ENCODE data around the gene HMGN3. TPM values are rescaled to one million over a fixed set of nuclear protein-coding genes. Genes with fewer than 3 reads are reported as not detected.

Gene HMGN3
- total RNA-seq (100 to 1,000 TPM; 108 to 351 TPM), polyA plus RNA-seq (100 to 1,000 TPM in 1 of 2 donors, 10 to 100 TPM in 1; 78.4 to 267 TPM)
- long read RNA-seq, donor 1, transcript HMGN3-201 (6 exons, 831 nt), result major isoform, 85 of 186 reads
- long read RNA-seq, donor 1, transcript HMGN3-202 (6 exons, 872 nt), result minor isoform, 62 of 186 reads
- long read RNA-seq, donor 1, partial matches to known transcripts, result 39 of 186 reads
- long read RNA-seq, donor 1, other reads (novel, unspliced or antisense), result 0 of 186 reads
- long read RNA-seq, donor 2, transcript HMGN3-202 (6 exons, 872 nt), result minor isoform, 24 of 85 reads
- long read RNA-seq, donor 2, transcript HMGN3-201 (6 exons, 831 nt), result major isoform, 38 of 85 reads
- long read RNA-seq, donor 2, partial matches to known transcripts, result 23 of 85 reads
- long read RNA-seq, donor 2, other reads (novel, unspliced or antisense), result 0 of 85 reads
- long read RNA-seq, donor 3, transcript HMGN3-202 (6 exons, 872 nt), result minor isoform, 23 of 115 reads
- long read RNA-seq, donor 3, transcript HMGN3-201 (6 exons, 831 nt), result major isoform, 63 of 115 reads
- long read RNA-seq, donor 3, partial matches to known transcripts, result 24 of 115 reads
- long read RNA-seq, donor 3, other reads (novel, unspliced or antisense), result 5 of 115 reads
- long read RNA-seq, donor 4, transcript HMGN3-202 (6 exons, 872 nt), result minor isoform, 29 of 64 reads
- long read RNA-seq, donor 4, transcript HMGN3-201 (6 exons, 831 nt), result major isoform, 34 of 64 reads
- long read RNA-seq, donor 4, partial matches to known transcripts, result 0 of 64 reads
- long read RNA-seq, donor 4, other reads (novel, unspliced or antisense), result 0 of 64 reads
- long read RNA-seq, donor 5, transcript HMGN3-201 (6 exons, 831 nt), result major isoform, 93 of 236 reads
- long read RNA-seq, donor 5, transcript HMGN3-202 (6 exons, 872 nt), result major isoform, 93 of 236 reads
- long read RNA-seq, donor 5, partial matches to known transcripts, result 45 of 236 reads
- long read RNA-seq, donor 5, other reads (novel, unspliced or antisense), result 5 of 236 reads

- Histone ChIP-seq H3K9ac (ENCODE audit: insufficient read depth in 1 of 2, low read length in 2 of 2) (peak within 1 kb of the TSS; percentile 98 to 99), H3K9me3 (ENCODE audit: control insufficient read depth in 4 of 4, insufficient read depth in 3 of 4, low read length in 3 of 4) (no peaks in the 10 kb centered on the region), H3K27ac (ENCODE audit: low read depth in 1 of 2, low read length in 1 of 2) (peak within 1 kb of the TSS; percentile 80 to 96), H3K4me1 (ENCODE audit: control insufficient read depth in 5 of 5, insufficient read depth in 5 of 5, low read length in 5 of 5) (peaks cover 0 to 13% (median 2%) of the 10 kb centered on the region in 5 donors), H3K4me3 (peak within 1 kb of the TSS; percentile 31), H3K36me3 (ENCODE audit: control insufficient read depth in 4 of 4, insufficient read depth in 4 of 4, low read length in 4 of 4) (no peaks in the 10 kb centered on the region), H3K27me3 (ENCODE audit: control insufficient read depth in 3 of 3, insufficient read depth in 3 of 3, low read length in 2 of 3) (no peaks in the 10 kb centered on the region)
- WGBS, 2 donors, result 2% methylated on average over 51 of the region's 51 CpGs
- TF ChIP-seq CTCF (IDR thresholded peaks at IDR 0.05; ENCODE audit: control extremely low read depth, extremely low read depth), result no peak
- DNase-seq (peak; percentile 96 to 97 (median 96)), ATAC-seq (ENCODE audit: insufficient read depth, low FRiP score) (peak; percentile 96)
Observed at GRCh38 chr6:79234150-79235022, at the start of gene HMGN3. TSS of gene HMGN3 (minus strand) at chr6:79234682.

- ATAC-seq (ENCODE audit: insufficient read depth, low FRiP score) (no peak), DNase-seq (no peak)
- peaks cover 0 to 6% (median 3%) of the 10 kb centered on the region in 4 donors for H3K9me3 ChIP-seq (ENCODE audit: control insufficient read depth in 4 of 4, insufficient read depth in 3 of 4, low read length in 3 of 4)
- no peak overlapping the region for H3K27ac ChIP-seq (ENCODE audit: low read depth in 1 of 2, low read length in 1 of 2)
- no peak for TF ChIP-seq CTCF (IDR thresholded peaks at IDR 0.05; ENCODE audit: control extremely low read depth, extremely low read depth)
- H3K9ac ChIP-seq (ENCODE audit: insufficient read depth in 1 of 2, low read length in 2 of 2), result no peak overlapping the region
- no peak overlapping the region for H3K4me3 ChIP-seq
- H3K36me3 ChIP-seq (ENCODE audit: control insufficient read depth in 4 of 4, insufficient read depth in 4 of 4, low read length in 4 of 4), result no peaks in the 10 kb centered on the region
- WGBS, 2 donors, result 69 to 79% methylated on average over 1 of the region's 1 CpG
- H3K27me3 ChIP-seq (ENCODE audit: control insufficient read depth in 3 of 3, insufficient read depth in 3 of 3, low read length in 2 of 3), result no peaks in the 10 kb centered on the region
- H3K4me1 ChIP-seq (ENCODE audit: control insufficient read depth in 5 of 5, insufficient read depth in 5 of 5, low read length in 5 of 5), result peaks cover 0 to 3% (median 0%) of the 10 kb centered on the region in 5 donors
Observed at GRCh38 chr6:79280756-79281155, 46.3 kb upstream of the HMGN3 start.

GRCh38 chr6:79277109-79277508, 42.6 kb upstream of the HMGN3 start:
- H3K4me1 ChIP-seq (ENCODE audit: control insufficient read depth in 5 of 5, insufficient read depth in 5 of 5, low read length in 5 of 5), result peaks cover 0 to 3% (median 0%) of the 10 kb centered on the region in 5 donors
- H3K27me3 ChIP-seq (ENCODE audit: control insufficient read depth in 3 of 3, insufficient read depth in 3 of 3, low read length in 2 of 3), result no peaks in the 10 kb centered on the region
- no peak overlapping the region for H3K4me3 ChIP-seq
- TF ChIP-seq CTCF (IDR thresholded peaks at IDR 0.05; ENCODE audit: control extremely low read depth, extremely low read depth), result no peak
- ATAC-seq (ENCODE audit: insufficient read depth, low FRiP score) (peak; percentile 44), DNase-seq (no peak)
- H3K9ac ChIP-seq (ENCODE audit: insufficient read depth in 1 of 2, low read length in 2 of 2), result no peak overlapping the region
- peaks cover 0 to 5% (median 1%) of the 10 kb centered on the region in 4 donors for H3K9me3 ChIP-seq (ENCODE audit: control insufficient read depth in 4 of 4, insufficient read depth in 3 of 4, low read length in 3 of 4)
- H3K27ac ChIP-seq (ENCODE audit: low read depth in 1 of 2, low read length in 1 of 2), result no peak overlapping the region
- H3K36me3 ChIP-seq (ENCODE audit: control insufficient read depth in 4 of 4, insufficient read depth in 4 of 4, low read length in 4 of 4), result no peaks in the 10 kb centered on the region

Data from lung (tissue), 16 donors.